ENCODE data around the gene NEK1.

GRCh38 chr4:169627307-169627706 lies 14.9 kb upstream of the NEK1 start:
- TF ChIP-seq, protein P1, sequence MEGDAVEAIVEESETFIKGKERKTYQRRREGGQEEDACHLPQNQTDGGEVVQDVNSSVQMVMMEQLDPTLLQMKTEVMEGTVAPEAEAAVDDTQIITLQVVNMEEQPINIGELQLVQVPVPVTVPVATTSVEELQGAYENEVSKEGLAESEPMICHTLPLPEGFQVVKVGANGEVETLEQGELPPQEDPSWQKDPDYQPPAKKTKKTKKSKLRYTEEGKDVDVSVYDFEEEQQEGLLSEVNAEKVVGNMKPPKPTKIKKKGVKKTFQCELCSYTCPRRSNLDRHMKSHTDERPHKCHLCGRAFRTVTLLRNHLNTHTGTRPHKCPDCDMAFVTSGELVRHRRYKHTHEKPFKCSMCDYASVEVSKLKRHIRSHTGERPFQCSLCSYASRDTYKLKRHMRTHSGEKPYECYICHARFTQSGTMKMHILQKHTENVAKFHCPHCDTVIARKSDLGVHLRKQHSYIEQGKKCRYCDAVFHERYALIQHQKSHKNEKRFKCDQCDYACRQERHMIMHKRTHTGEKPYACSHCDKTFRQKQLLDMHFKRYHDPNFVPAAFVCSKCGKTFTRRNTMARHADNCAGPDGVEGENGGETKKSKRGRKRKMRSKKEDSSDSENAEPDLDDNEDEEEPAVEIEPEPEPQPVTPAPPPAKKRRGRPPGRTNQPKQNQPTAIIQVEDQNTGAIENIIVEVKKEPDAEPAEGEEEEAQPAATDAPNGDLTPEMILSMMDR (IDR thresholded peaks at IDR 0.05): no peak
- TF ChIP-seq POLR2A (IDR thresholded peaks at IDR 0.05; ENCODE audit: low read depth): no peak
- no peak for TF ChIP-seq POLR2AphosphoS5 (IDR thresholded peaks at IDR 0.05)
- no peak for TF ChIP-seq EP300 (IDR thresholded peaks at IDR 0.05)
